Tibial nerve (tissue), 3 donors: ENCODE measurements around the gene DCTPP1.

Source experiments
- CTCF ChIP-seq, 5 experiments: fragments of 200-600 bp in 3 of 5; fragments of 450-650 bp in 2 of 5; sonication (generic) in 3 of 5; IDR thresholded peaks; one replicate each; pipeline ENCODE4 v1.5.1; 2016 to 2019; ENCODE audit warnings: antibody characterized with exemption in 5 of 5, mild to moderate bottlenecking in 3 of 5, moderate library complexity in 2 of 5
- POLR2A ChIP-seq, 2 donors: fragments of 450-650 bp; IDR thresholded peaks; one replicate each; pipeline ENCODE4 v1.6.1; 2017; ENCODE audit warnings: antibody characterized with exemption in 2 of 2, mild to moderate bottlenecking in 2 of 2, moderate library complexity in 2 of 2

DNA sequence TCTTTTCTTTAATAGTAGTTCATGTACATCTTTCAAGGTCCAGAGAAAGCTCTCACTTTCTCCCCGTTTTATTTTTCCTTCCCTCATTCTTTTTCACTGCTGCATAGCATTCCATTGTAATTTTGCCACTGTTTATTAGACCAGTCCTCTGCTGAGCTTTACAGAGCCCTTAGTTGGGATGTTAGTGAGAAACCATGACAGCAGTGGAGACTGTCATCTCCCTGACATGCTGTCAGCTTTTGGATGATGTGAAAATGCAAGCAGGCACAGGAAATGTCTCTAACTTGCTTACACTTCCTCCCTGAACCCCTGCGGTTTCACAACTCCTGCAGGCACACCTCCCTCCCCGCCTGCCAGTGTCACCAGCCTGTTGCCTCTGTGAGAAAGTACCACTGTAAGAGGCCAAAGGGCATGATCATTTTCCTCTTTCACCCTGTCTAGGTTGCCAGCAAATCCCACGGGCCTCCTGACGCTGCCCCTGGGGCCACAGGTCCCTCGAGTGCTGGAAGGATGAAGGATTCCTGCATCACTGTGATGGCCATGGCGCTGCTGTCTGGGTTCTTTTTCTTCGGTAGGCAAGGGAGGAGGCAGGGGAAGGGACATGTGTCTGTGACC is 42.6 kb upstream of the DCTPP1 start, which contains the start of gene ITGAL:
- no peak for TF ChIP-seq CTCF (IDR thresholded peaks at IDR 0.05)
- no peak for TF ChIP-seq POLR2A (IDR thresholded peaks at IDR 0.05)
